Astrocyte (in vitro differentiated cells and primary cell): ENCODE results near the gene FAU.

Experiments used
- EZH2 ChIP-seq: IDR thresholded peaks from 2 replicates; pipeline ENCODE4 v1.6.1; 2012; ENCODE audit warnings: mild to moderate bottlenecking, low read length, inconsistent platforms; ENCODE audit not compliant: insufficient read depth
- TF ChIP-seq, protein P1 (sequence below): IDR thresholded peaks from 2 replicates; pipeline ENCODE4 v1.5.1; 2011; ENCODE audit warnings: low read depth, mild to moderate bottlenecking, inconsistent platforms, low read length, moderate library complexity; ENCODE audit not compliant: insufficient read depth

DNA sequence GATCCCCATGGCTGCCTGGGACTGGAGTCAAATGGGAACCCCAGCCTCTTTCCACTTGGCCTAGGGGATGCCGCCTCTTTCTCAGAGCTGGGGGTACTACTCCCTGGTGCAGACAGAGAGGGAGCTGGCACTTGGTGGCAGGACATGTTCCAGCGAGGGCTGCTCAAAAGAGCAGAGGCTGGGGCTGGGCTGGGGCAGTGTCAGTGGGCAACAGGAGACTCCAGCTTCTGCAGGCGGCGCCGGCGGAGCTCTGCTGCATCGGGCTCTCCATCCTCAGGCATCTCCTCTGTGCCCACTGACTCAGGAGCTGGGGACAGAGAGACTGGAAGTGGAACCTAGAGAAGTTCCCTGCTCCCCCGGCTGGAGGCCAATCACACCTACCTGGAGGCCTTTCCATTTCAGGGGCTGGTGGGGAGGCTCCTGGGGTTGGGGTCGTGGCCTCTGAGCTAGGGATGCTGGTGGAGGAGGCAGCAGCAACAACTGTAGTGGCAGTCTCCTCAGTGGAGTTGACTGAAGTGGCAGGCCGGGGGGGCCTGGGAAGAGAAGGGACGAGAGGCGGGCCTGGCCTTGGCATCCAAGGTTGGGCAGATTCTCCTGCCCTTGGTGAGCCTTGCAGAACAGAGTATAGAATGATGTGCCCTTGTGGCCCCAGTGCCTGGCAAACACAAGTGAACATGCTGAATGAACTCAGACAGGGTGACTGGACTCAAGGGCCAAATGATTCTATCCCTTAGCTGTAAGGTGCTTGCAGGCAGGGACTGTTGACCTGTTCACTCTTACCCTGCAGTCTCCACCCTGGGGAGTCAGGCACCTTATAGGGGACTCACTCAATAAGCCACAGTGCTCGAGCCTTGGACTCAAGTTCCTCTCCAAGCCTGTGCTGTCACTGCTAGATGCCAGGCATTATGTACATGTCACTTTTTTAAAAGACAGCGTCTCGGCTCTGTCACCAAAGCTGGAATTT is 6.5 kb upstream of the FAU start:
- TF ChIP-seq, protein P1, sequence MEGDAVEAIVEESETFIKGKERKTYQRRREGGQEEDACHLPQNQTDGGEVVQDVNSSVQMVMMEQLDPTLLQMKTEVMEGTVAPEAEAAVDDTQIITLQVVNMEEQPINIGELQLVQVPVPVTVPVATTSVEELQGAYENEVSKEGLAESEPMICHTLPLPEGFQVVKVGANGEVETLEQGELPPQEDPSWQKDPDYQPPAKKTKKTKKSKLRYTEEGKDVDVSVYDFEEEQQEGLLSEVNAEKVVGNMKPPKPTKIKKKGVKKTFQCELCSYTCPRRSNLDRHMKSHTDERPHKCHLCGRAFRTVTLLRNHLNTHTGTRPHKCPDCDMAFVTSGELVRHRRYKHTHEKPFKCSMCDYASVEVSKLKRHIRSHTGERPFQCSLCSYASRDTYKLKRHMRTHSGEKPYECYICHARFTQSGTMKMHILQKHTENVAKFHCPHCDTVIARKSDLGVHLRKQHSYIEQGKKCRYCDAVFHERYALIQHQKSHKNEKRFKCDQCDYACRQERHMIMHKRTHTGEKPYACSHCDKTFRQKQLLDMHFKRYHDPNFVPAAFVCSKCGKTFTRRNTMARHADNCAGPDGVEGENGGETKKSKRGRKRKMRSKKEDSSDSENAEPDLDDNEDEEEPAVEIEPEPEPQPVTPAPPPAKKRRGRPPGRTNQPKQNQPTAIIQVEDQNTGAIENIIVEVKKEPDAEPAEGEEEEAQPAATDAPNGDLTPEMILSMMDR: no peak
- no peak for TF ChIP-seq EZH2
